Neuronal stem cell (in vitro differentiated cells): ENCODE results near the gene CTSK.
"Not testable (repeated sequence)": the region's sequence is repeated elsewhere in the genome, so short reads cannot be mapped to it uniquely, and the experiment has no call there.

Experiments used
- DNase-seq: peaks from one replicate; pipeline ENCODE4 v3.0.0-alpha.2; 2013; ENCODE audit warnings: low spot score
- H2AFZ ChIP-seq: one replicate; pipeline ENCODE4 v1.6.1; 2013; ENCODE audit warnings: mild to moderate bottlenecking, low read length, inconsistent platforms
- H2AK5ac ChIP-seq: 2 replicates; pipeline ENCODE4 v1.6.1; 2013; ENCODE audit warnings: low read depth, mild to moderate bottlenecking, inconsistent platforms, low read length, moderate library complexity, mixed read lengths
- H2BK120ac ChIP-seq: 2 replicates; pipeline ENCODE4 v1.6.1; 2013; ENCODE audit warnings: low read depth, mild to moderate bottlenecking, inconsistent platforms, low read length, moderate library complexity, mixed read lengths
- H2BK12ac ChIP-seq: one replicate; pipeline ENCODE4 v1.6.1; 2013; ENCODE audit warnings: low read length, inconsistent platforms
- H2BK15ac ChIP-seq: 2 replicates; pipeline ENCODE4 v1.6.1; 2013; ENCODE audit warnings: mild to moderate bottlenecking, low read length, inconsistent platforms, mixed read lengths
- H2BK5ac ChIP-seq: one replicate; pipeline ENCODE4 v1.6.1; 2013; ENCODE audit warnings: inconsistent platforms, mild to moderate bottlenecking, low read length, moderate library complexity
- H3K14ac ChIP-seq: one replicate; pipeline ENCODE4 v1.6.1; 2013; ENCODE audit warnings: low read length, inconsistent platforms
- H3K18ac ChIP-seq: 2 replicates; pipeline ENCODE4 v1.6.1; 2013; ENCODE audit warnings: low read length, inconsistent platforms
- H3K23ac ChIP-seq: 2 replicates; pipeline ENCODE4 v1.6.1; 2013; ENCODE audit warnings: low read depth, mild to moderate bottlenecking, mixed read lengths, low read length, inconsistent platforms; ENCODE audit not compliant: poor library complexity
- H3K27ac ChIP-seq: replicated peaks from 3 replicates; pipeline ENCODE4 v1.5.1; 2013; ENCODE audit warnings: low read length, inconsistent platforms
- H3K27me3 ChIP-seq, 3 experiments: 2 replicates each; pipeline ENCODE4 v1.6.1; 2013; ENCODE audit warnings: low read length in 3 of 3, mild to moderate bottlenecking in 2 of 3, inconsistent platforms in 1 of 3, low read depth in 1 of 3, mixed read lengths in 1 of 3, moderate library complexity in 1 of 3; ENCODE audit not compliant: control insufficient read depth in 3 of 3, insufficient read depth in 3 of 3
- H3K36me3 ChIP-seq, 2 donors: replicated peaks in 1 of 2; 2 replicates each; pipeline ENCODE4 v1.6.1; 2013; ENCODE audit warnings: low read length in 2 of 2; ENCODE audit not compliant: control insufficient read depth in 2 of 2, insufficient read depth in 2 of 2
- H3K4ac ChIP-seq: 2 replicates; pipeline ENCODE4 v1.6.1; 2013; ENCODE audit warnings: inconsistent platforms, mild to moderate bottlenecking, low read length, moderate library complexity
- H3K4me1 ChIP-seq, 2 donors: 1 replicate in 1 of 2; 2 replicates in 1 of 2; pipeline ENCODE4 v1.6.1; 2013; ENCODE audit warnings: low read length in 2 of 2, low read depth in 1 of 2; ENCODE audit not compliant: control insufficient read depth in 2 of 2, insufficient read depth in 1 of 2
- H3K4me2 ChIP-seq: one replicate; pipeline ENCODE4 v1.6.1; 2013; ENCODE audit warnings: mild to moderate bottlenecking, low read length, inconsistent platforms; ENCODE audit not compliant: insufficient read depth, poor library complexity, severe bottlenecking
- H3K4me3 ChIP-seq, 2 donors: 2 replicates each; pipeline ENCODE4 v1.5.1; 2013; ENCODE audit warnings: low read length in 2 of 2, mild to moderate bottlenecking in 2 of 2, inconsistent platforms in 1 of 2, moderate library complexity in 1 of 2
- H3K79me1 ChIP-seq: one replicate; pipeline ENCODE4 v1.6.1; 2013; ENCODE audit warnings: low read depth, mild to moderate bottlenecking, inconsistent platforms, low read length, moderate library complexity
- H3K9ac ChIP-seq: one replicate; pipeline ENCODE4 v1.6.1; 2013; ENCODE audit warnings: mild to moderate bottlenecking, low read depth, low read length, inconsistent platforms; ENCODE audit not compliant: poor library complexity
- H3K9me3 ChIP-seq, 2 donors: replicated peaks in 1 of 2; 2 replicates each; pipeline versions ENCODE3 to v1.6.1; 2013; ENCODE audit warnings: low read length in 2 of 2, mild to moderate bottlenecking in 2 of 2, inconsistent platforms in 1 of 2, low read depth in 1 of 2, mixed read lengths in 1 of 2, moderate library complexity in 1 of 2; ENCODE audit not compliant: control insufficient read depth in 2 of 2, insufficient read depth in 1 of 2
- H4K8ac ChIP-seq: one replicate; pipeline ENCODE4 v1.6.1; 2013; ENCODE audit warnings: low read depth, mild to moderate bottlenecking, inconsistent platforms, low read length, moderate library complexity
- H4K91ac ChIP-seq: one replicate; pipeline ENCODE4 v1.6.1; 2013; ENCODE audit warnings: low read length, low read depth, mild to moderate bottlenecking, inconsistent platforms; ENCODE audit not compliant: poor library complexity
- WGBS, 2 donors: extraction: QIAGEN DNeasy Blood & Tissue Kit; methylation state at CpG; one replicate each; pipeline ENCODE4 v1.1.7; 2013; ENCODE audit warnings: missing lambda C conversion rate in 2 of 2, mixed read lengths in 1 of 2; ENCODE audit not compliant: insufficient read length in 2 of 2, insufficient replicate concordance in 1 of 2; ENCODE audit errors: extremely low coverage in 2 of 2; 5-methylcytosine and 5-hydroxymethylcytosine counted together

The CTSK gene

GRCh38 chr1:150780510-150780909 lies 27.6 kb downstream of the CTSK start:
- Histone ChIP-seq H3K27ac (no peak overlapping the region), H3K4me3 (no peak overlapping the region), H4K91ac (no peak overlapping the region), H3K18ac (no peak overlapping the region), H3K9ac (no peak overlapping the region), H3K4me1 (no peaks in the 10 kb centered on the region), H3K4ac (no peak overlapping the region), H3K4me2 (no peak overlapping the region), H2BK15ac (no peak overlapping the region), H3K9me3 (no peaks in the 10 kb centered on the region), H2BK5ac (no peak overlapping the region), H3K14ac (no peak overlapping the region), H2BK120ac (no peak overlapping the region), H3K27me3 (no peaks in the 10 kb centered on the region), H2AFZ (no peak overlapping the region), H3K36me3 (no peaks in the 10 kb centered on the region), H3K79me1 (no peaks in the 10 kb centered on the region), H4K8ac (no peak overlapping the region), H2BK12ac (no peak overlapping the region), H3K23ac (no peak overlapping the region), H2AK5ac (no peak overlapping the region)
- DNase-seq = no peak
- no CpG with 5 or more reads among the region's 3 CpGs for WGBS, 2 donors

- Histone ChIP-seq H2BK12ac (no peak overlapping the region), H2AK5ac (no peak overlapping the region), H3K14ac (no peak overlapping the region), H3K18ac (no peak overlapping the region), H3K79me1 (no peaks in the 10 kb centered on the region), H4K91ac (no peak overlapping the region), H2AFZ (no peak overlapping the region), H2BK5ac (no peak overlapping the region), H3K23ac (no peak overlapping the region), H3K4me3 (no peak overlapping the region), H3K9ac (no peak overlapping the region), H3K9me3 (no peaks in the 10 kb centered on the region), H3K36me3 (no peaks in the 10 kb centered on the region), H3K4ac (no peak overlapping the region), H2BK120ac (no peak overlapping the region), H3K4me2 (no peak overlapping the region), H3K27me3 (no peaks in the 10 kb centered on the region), H3K27ac (no peak overlapping the region), H3K4me1 (no peaks in the 10 kb centered on the region), H2BK15ac (no peak overlapping the region), H4K8ac (no peak overlapping the region)
- no CpG with 5 or more reads among the region's 1 CpG for WGBS, 2 donors
- DNase-seq = no peak
These were observed 29.7 kb downstream of the CTSK start for GRCh38 chr1:150778409-150778808.

- no peak overlapping the region for H3K4ac ChIP-seq
- no peaks in the 10 kb centered on the region for H3K4me1 ChIP-seq
These were observed 30.5 kb downstream of the CTSK start for GRCh38 chr1:150777544-150777943.

GRCh38 chr1:150775931-150776505 lies 32.0 kb downstream of the CTSK start:
- WGBS, 2 donors = no CpG with 5 or more reads among the region's 13 CpGs
- H3K9ac ChIP-seq, H3K18ac ChIP-seq, H3K27me3 ChIP-seq, DNase-seq, H2BK12ac ChIP-seq, H2BK15ac ChIP-seq, H3K36me3 ChIP-seq, H4K91ac ChIP-seq, H3K4me3 ChIP-seq, H2AFZ ChIP-seq, H4K8ac ChIP-seq, H3K4me2 ChIP-seq, H2BK5ac ChIP-seq, H3K9me3 ChIP-seq, H3K4me1 ChIP-seq, H2BK120ac ChIP-seq, H3K23ac ChIP-seq, H2AK5ac ChIP-seq, H3K4ac ChIP-seq, H3K79me1 ChIP-seq, H3K14ac ChIP-seq, H3K27ac ChIP-seq: not testable (repeated sequence)

More at GRCh38 chr1:150777544-150777943, 30.5 kb downstream of the CTSK start:
- Histone ChIP-seq H3K23ac (no peak overlapping the region), H3K4me2 (no peak overlapping the region), H3K18ac (no peak overlapping the region), H2BK15ac (no peak overlapping the region), H2AFZ (no peak overlapping the region), H2BK120ac (no peak overlapping the region), H3K27ac (no peak overlapping the region), H2BK5ac (no peak overlapping the region), H2BK12ac (no peak overlapping the region), H3K14ac (no peak overlapping the region), H4K91ac (no peak overlapping the region), H3K27me3 (no peaks in the 10 kb centered on the region), H3K36me3 (no peaks in the 10 kb centered on the region), H2AK5ac (no peak overlapping the region), H3K9ac (no peak overlapping the region), H3K4me3 (no peak overlapping the region), H3K9me3 (no peaks in the 10 kb centered on the region), H3K79me1 (no peaks in the 10 kb centered on the region), H4K8ac (no peak overlapping the region)
- no CpG with 5 or more reads among the region's 2 CpGs for WGBS, 2 donors
- no peak for DNase-seq
